KOPT-K1 (cell line): Measurements from ENCODE around the gene SMARCA4.

ENCODE experiments used
- H3K27ac ChIP-seq: fragments of 200-600 bp; sonication (generic); 2 replicates; pipeline ENCODE4 v1.5.1; 2016; ENCODE audit warnings: antibody characterized with exemption, mild to moderate bottlenecking, low read depth, low read length; ENCODE audit not compliant: poor library complexity, severe bottlenecking
- H3K36me3 ChIP-seq: fragments of 200-600 bp; sonication (generic); 2 replicates; pipeline ENCODE4 v1.5.1; 2017; ENCODE audit warnings: antibody characterized with exemption, mild to moderate bottlenecking, low read length, moderate library complexity; ENCODE audit not compliant: insufficient read depth
- H3K9me3 ChIP-seq: fragments of 200-600 bp; sonication (generic); 2 replicates; pipeline ENCODE4 v1.5.1; 2017; ENCODE audit warnings: antibody characterized with exemption, low read length, mild to moderate bottlenecking; ENCODE audit not compliant: insufficient read depth, poor library complexity, severe bottlenecking

SMARCA4 gene

GRCh38 chr19:11111117-11111770 lies 150.4 kb downstream of the SMARCA4 start:
- H3K9me3 ChIP-seq, result no peaks in the 10 kb centered on the region
- H3K27ac ChIP-seq, result no peak overlapping the region
- H3K36me3 ChIP-seq, result peaks cover 100% of the 10 kb centered on the region

DNA sequence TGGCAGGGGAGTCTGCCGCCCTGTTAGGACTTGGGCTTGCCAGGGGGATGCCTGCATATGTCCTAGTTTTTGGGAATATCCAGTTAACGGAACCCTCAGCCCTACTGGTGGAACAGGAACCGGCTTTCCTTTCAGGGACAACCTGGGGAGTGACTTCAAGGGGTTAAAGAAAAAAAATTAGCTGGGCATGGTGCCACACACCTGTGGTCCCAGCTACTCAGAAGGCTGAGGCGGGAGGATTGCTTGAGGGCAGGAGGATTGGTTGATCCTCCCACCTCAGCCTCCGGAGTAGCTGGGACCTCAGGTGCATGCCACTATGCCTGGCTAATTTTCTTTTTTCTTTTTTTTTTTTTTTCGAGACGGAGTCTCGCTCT lies 150.9 kb downstream of the SMARCA4 start:
- H3K9me3 ChIP-seq, result no peaks in the 10 kb centered on the region
- H3K36me3 ChIP-seq, result peaks cover 100% of the 10 kb centered on the region
- no peak overlapping the region for H3K27ac ChIP-seq
